Skeletal muscle satellite cell (primary cell): ENCODE data around the gene RYR2.

ENCODE experiments used
- H3K27me3 ChIP-seq: 2 replicates; pipeline ENCODE4 v1.7.0; 2013; ENCODE audit warnings: low read length; ENCODE audit not compliant: control insufficient read depth, insufficient read depth
- H3K36me3 ChIP-seq: 2 replicates; pipeline ENCODE4 v1.7.0; 2013; ENCODE audit warnings: mild to moderate bottlenecking, control low read depth, low read length; ENCODE audit not compliant: insufficient read depth
- H3K4me1 ChIP-seq: 2 replicates; pipeline ENCODE4 v1.7.0; 2013; ENCODE audit warnings: low read length; ENCODE audit not compliant: control insufficient read depth, insufficient read depth
- H3K4me2 ChIP-seq: 2 replicates; pipeline ENCODE4 v1.7.0; 2013; ENCODE audit warnings: mild to moderate bottlenecking, low read length
- H3K4me3 ChIP-seq: 2 replicates; pipeline ENCODE4 v1.7.0; 2013; ENCODE audit warnings: low read length
- H3K9ac ChIP-seq: 2 replicates; pipeline ENCODE4 v1.7.0; 2013; ENCODE audit warnings: mild to moderate bottlenecking, low read depth, low read length, moderate library complexity
- H3K9me3 ChIP-seq: replicated peaks from 2 replicates; pipeline ENCODE4 v1.7.0; 2013; ENCODE audit warnings: mild to moderate bottlenecking, control low read depth, low read length

Gene RYR2

GRCh38 chr1:237751090-237751489, 709.1 kb downstream of the RYR2 start:
- H3K9me3 ChIP-seq = no peaks in the 10 kb centered on the region
- H3K4me1 ChIP-seq = no peaks in the 10 kb centered on the region
- H3K9ac ChIP-seq = no peak overlapping the region
- H3K4me3 ChIP-seq = no peak overlapping the region
- no peaks in the 10 kb centered on the region for H3K27me3 ChIP-seq
- no peak overlapping the region for H3K4me2 ChIP-seq
- no peaks in the 10 kb centered on the region for H3K36me3 ChIP-seq

- H3K4me3 ChIP-seq = no peak overlapping the region
- peaks cover 4% of the 10 kb centered on the region for H3K9me3 ChIP-seq
- no peak overlapping the region for H3K4me2 ChIP-seq
- no peaks in the 10 kb centered on the region for H3K36me3 ChIP-seq
- no peaks in the 10 kb centered on the region for H3K4me1 ChIP-seq
- no peaks in the 10 kb centered on the region for H3K27me3 ChIP-seq
- H3K9ac ChIP-seq = no peak overlapping the region
Observed at GRCh38 chr1:237754627-237755026, 712.6 kb downstream of the RYR2 start.

- Histone ChIP-seq H3K9ac (no peak overlapping the region), H3K36me3 (no peaks in the 10 kb centered on the region), H3K9me3 (peaks cover 4% of the 10 kb centered on the region), H3K27me3 (no peaks in the 10 kb centered on the region), H3K4me1 (no peaks in the 10 kb centered on the region), H3K4me2 (no peak overlapping the region), H3K4me3 (no peak overlapping the region)
Observed at GRCh38 chr1:237756304-237756967, 714.5 kb downstream of the RYR2 start.

- Histone ChIP-seq H3K4me3 (no peak overlapping the region), H3K36me3 (no peaks in the 10 kb centered on the region), H3K9ac (no peak overlapping the region), H3K4me2 (no peak overlapping the region), H3K4me1 (no peaks in the 10 kb centered on the region), H3K27me3 (no peaks in the 10 kb centered on the region), H3K9me3 (peaks cover 4% of the 10 kb centered on the region)
Observed at GRCh38 chr1:237759377-237759776, 717.4 kb downstream of the RYR2 start.

- peaks cover 4% of the 10 kb centered on the region for H3K9me3 ChIP-seq
- no peaks in the 10 kb centered on the region for H3K4me1 ChIP-seq
- no peaks in the 10 kb centered on the region for H3K27me3 ChIP-seq
- H3K36me3 ChIP-seq = no peaks in the 10 kb centered on the region
- no peak overlapping the region for H3K4me3 ChIP-seq
- no peak overlapping the region for H3K9ac ChIP-seq
- H3K4me2 ChIP-seq = no peak overlapping the region
Observed at GRCh38 chr1:237760951-237761350, 719.0 kb downstream of the RYR2 start.

GRCh38 chr1:237763137-237763536, 721.2 kb downstream of the RYR2 start:
- Histone ChIP-seq H3K9me3 (no peaks in the 10 kb centered on the region), H3K4me3 (no peak overlapping the region), H3K27me3 (no peaks in the 10 kb centered on the region), H3K4me1 (no peaks in the 10 kb centered on the region), H3K4me2 (no peak overlapping the region), H3K36me3 (no peaks in the 10 kb centered on the region), H3K9ac (no peak overlapping the region)

- Histone ChIP-seq H3K4me3 (no peak overlapping the region), H3K9ac (no peak overlapping the region), H3K36me3 (no peaks in the 10 kb centered on the region), H3K4me2 (no peak overlapping the region), H3K9me3 (no peaks in the 10 kb centered on the region), H3K27me3 (no peaks in the 10 kb centered on the region), H3K4me1 (no peaks in the 10 kb centered on the region)
Observed at GRCh38 chr1:237763751-237764150, 721.8 kb downstream of the RYR2 start.

- no peaks in the 10 kb centered on the region for H3K4me1 ChIP-seq
- no peak overlapping the region for H3K4me3 ChIP-seq
- H3K4me2 ChIP-seq = no peak overlapping the region
- H3K27me3 ChIP-seq = no peaks in the 10 kb centered on the region
- H3K9me3 ChIP-seq = peaks cover 4% of the 10 kb centered on the region
- no peak overlapping the region for H3K9ac ChIP-seq
- no peaks in the 10 kb centered on the region for H3K36me3 ChIP-seq
Observed at GRCh38 chr1:237769916-237770315, 727.9 kb downstream of the RYR2 start.

- no peak overlapping the region for H3K4me3 ChIP-seq
- H3K4me1 ChIP-seq = no peaks in the 10 kb centered on the region
- H3K27me3 ChIP-seq = no peaks in the 10 kb centered on the region
- H3K36me3 ChIP-seq = no peaks in the 10 kb centered on the region
- no peak overlapping the region for H3K9ac ChIP-seq
- H3K9me3 ChIP-seq = peaks cover 4% of the 10 kb centered on the region
- H3K4me2 ChIP-seq = no peak overlapping the region
Observed at GRCh38 chr1:237772009-237772408, 730.0 kb downstream of the RYR2 start.

- H3K4me2 ChIP-seq = no peak overlapping the region
- no peaks in the 10 kb centered on the region for H3K36me3 ChIP-seq
- H3K9me3 ChIP-seq = peaks cover 4% of the 10 kb centered on the region
- no peak overlapping the region for H3K4me3 ChIP-seq
- no peaks in the 10 kb centered on the region for H3K4me1 ChIP-seq
- no peaks in the 10 kb centered on the region for H3K27me3 ChIP-seq
- H3K9ac ChIP-seq = no peak overlapping the region
Observed at GRCh38 chr1:237774246-237774645, 732.3 kb downstream of the RYR2 start.

GRCh38 chr1:237779356-237779755, 737.4 kb downstream of the RYR2 start:
- Histone ChIP-seq H3K4me3 (no peak overlapping the region), H3K27me3 (no peaks in the 10 kb centered on the region), H3K4me2 (no peak overlapping the region), H3K9ac (no peak overlapping the region), H3K9me3 (peaks cover 2% of the 10 kb centered on the region), H3K4me1 (no peaks in the 10 kb centered on the region), H3K36me3 (no peaks in the 10 kb centered on the region)

GRCh38 chr1:237786066-237786719, 744.2 kb downstream of the RYR2 start:
- Histone ChIP-seq H3K36me3 (no peaks in the 10 kb centered on the region), H3K9me3 (peaks cover 6% of the 10 kb centered on the region), H3K27me3 (no peaks in the 10 kb centered on the region), H3K4me3 (no peak overlapping the region), H3K4me2 (no peak overlapping the region), H3K9ac (no peak overlapping the region), H3K4me1 (no peaks in the 10 kb centered on the region)
